ENCODE results near the gene UBR1.

Gene UBR1

DNA sequence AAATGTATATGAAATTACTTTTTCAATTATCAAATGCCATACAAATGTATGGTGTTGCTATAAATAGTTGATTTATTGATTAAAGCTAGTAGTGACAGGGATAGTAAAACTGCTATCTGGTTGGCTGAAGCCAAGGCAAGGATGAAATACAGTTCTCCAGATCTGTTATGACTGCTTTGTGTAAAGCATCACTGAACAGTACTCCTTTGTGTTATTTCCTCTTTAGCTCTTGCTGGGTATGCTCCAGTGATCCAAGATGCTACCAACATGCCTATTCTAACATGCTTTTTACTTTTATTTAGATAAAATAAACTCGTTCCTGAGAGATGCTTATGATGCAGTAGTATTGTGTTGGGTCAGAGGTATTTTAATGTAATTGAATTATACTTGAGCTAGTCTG lies 12.4 kb upstream of the UBR1 start:
- Histone ChIP-seq H3K4me3 (ENCODE audit: low read depth in 1 of 5, low read length in 5 of 5) (no peak overlapping the region), H3K4me1 (ENCODE audit: control insufficient read depth in 5 of 5, insufficient read depth in 5 of 5, low read length in 5 of 5) (peaks cover 0 to 18% (median 15%) of the 10 kb centered on the region in 5 donors), H3K9ac (ENCODE audit: low read length in 5 of 5) (no peak overlapping the region), H3K36me3 (ENCODE audit: control insufficient read depth in 5 of 5, insufficient read depth in 5 of 5, low read length in 5 of 5) (no peaks in the 10 kb centered on the region), H3K27ac (ENCODE audit: low read depth, low read length) (no peak overlapping the region), H3K9me3 (ENCODE audit: control insufficient read depth in 5 of 5, low read length in 5 of 5) (no peaks in the 10 kb centered on the region), H3K27me3 (ENCODE audit: control insufficient read depth in 5 of 5, insufficient read depth in 4 of 5, low read length in 5 of 5) (no peaks in the 10 kb centered on the region)

DNA sequence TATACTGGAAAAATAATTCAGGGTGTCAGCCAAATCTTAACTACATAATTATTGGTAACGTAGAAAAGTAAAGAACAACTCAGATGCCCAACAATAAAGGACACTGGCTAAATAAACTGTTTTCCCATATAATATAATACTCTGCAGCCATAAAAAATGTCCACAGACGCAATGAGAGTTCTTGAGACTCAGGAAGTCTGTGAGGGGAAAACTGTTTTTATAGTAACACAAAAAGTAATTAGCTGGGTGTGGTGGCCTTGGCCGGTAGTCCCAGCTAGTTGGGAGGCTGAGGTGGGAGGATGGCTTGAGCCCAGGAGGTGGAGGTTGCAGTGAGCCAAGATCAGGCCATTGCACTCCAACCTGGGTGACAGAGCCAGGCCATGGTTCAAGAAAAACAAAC lies 5.5 kb upstream of the UBR1 start:
- H3K9me3 ChIP-seq (ENCODE audit: control insufficient read depth in 5 of 5, low read length in 5 of 5), result no peaks in the 10 kb centered on the region
- no peaks in the 10 kb centered on the region for H3K36me3 ChIP-seq (ENCODE audit: control insufficient read depth in 5 of 5, insufficient read depth in 5 of 5, low read length in 5 of 5)
- H3K4me3 ChIP-seq (ENCODE audit: low read depth in 1 of 5, low read length in 5 of 5), result no peak overlapping the region
- no peak overlapping the region for H3K9ac ChIP-seq (ENCODE audit: low read length in 5 of 5)
- no peaks in the 10 kb centered on the region for H3K27me3 ChIP-seq (ENCODE audit: control insufficient read depth in 5 of 5, insufficient read depth in 4 of 5, low read length in 5 of 5)
- H3K27ac ChIP-seq (ENCODE audit: low read depth, low read length), result no peak overlapping the region
- peaks cover 0 to 6% (median 5%) of the 10 kb centered on the region in 5 donors for H3K4me1 ChIP-seq (ENCODE audit: control insufficient read depth in 5 of 5, insufficient read depth in 5 of 5, low read length in 5 of 5)

DNA sequence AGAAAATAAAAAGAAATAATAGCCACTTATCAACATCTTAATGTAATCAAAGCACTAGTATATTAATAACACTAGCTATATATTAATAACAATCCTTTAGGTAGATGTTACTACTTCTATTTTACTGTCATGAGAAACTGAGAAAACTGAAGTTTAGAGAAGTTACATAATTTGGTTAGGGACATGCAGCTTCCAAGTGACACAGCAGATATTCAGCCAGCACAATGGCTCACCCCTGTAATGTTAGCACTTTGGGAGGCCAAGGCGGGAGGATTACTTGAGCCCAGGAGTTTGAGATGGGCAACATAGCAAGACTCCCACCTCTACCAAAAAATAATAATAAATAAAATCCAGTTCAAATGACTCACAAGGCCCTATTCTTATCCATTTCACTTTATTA lies 1.9 kb upstream of the UBR1 start:
- Histone ChIP-seq H3K4me3 (ENCODE audit: low read depth in 1 of 5, low read length in 5 of 5) (no peak overlapping the region), H3K9me3 (ENCODE audit: control insufficient read depth in 5 of 5, low read length in 5 of 5) (no peaks in the 10 kb centered on the region), H3K4me1 (ENCODE audit: control insufficient read depth in 5 of 5, insufficient read depth in 5 of 5, low read length in 5 of 5) (peaks cover 0 to 30% (median 21%) of the 10 kb centered on the region in 5 donors), H3K9ac (ENCODE audit: low read length in 5 of 5) (no peak overlapping the region), H3K36me3 (ENCODE audit: control insufficient read depth in 5 of 5, insufficient read depth in 5 of 5, low read length in 5 of 5) (peaks cover 0 to 3% (median 0%) of the 10 kb centered on the region in 5 donors), H3K27me3 (ENCODE audit: control insufficient read depth in 5 of 5, insufficient read depth in 4 of 5, low read length in 5 of 5) (no peaks in the 10 kb centered on the region), H3K27ac (ENCODE audit: low read depth, low read length) (no peak overlapping the region)

DNA sequence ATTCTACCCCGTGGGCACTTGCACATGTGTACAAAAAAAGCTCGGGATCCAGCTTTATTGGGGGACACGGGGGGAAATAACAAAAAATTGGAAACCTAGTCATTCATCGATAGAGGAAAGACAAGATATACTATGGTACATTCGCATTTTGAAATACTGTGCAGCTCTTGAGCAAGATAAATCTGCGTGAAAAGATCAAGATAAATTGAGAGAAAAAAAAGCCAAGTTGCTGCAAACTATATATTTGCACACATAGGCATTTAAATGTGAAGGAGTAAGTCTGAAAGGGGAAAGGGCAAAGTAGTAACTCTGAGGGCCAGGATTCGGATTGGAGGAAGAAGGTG lies 620 bp upstream of the UBR1 start:
- Histone ChIP-seq H3K27ac (ENCODE audit: low read depth, low read length) (peak overlapping the region; percentile 99), H3K27me3 (ENCODE audit: control insufficient read depth in 5 of 5, insufficient read depth in 4 of 5, low read length in 5 of 5) (no peaks in the 10 kb centered on the region), H3K36me3 (ENCODE audit: control insufficient read depth in 5 of 5, insufficient read depth in 5 of 5, low read length in 5 of 5) (peaks cover 0 to 3% (median 0%) of the 10 kb centered on the region in 5 donors), H3K4me1 (ENCODE audit: control insufficient read depth in 5 of 5, insufficient read depth in 5 of 5, low read length in 5 of 5) (peaks cover 0 to 30% (median 21%) of the 10 kb centered on the region in 5 donors), H3K4me3 (ENCODE audit: low read depth in 1 of 5, low read length in 5 of 5) (peak overlapping the region; percentile 86 to 97 (median 95)), H3K9ac (ENCODE audit: low read length in 5 of 5) (peak overlapping the region; percentile 89 to 95 (median 94)), H3K9me3 (ENCODE audit: control insufficient read depth in 5 of 5, low read length in 5 of 5) (no peaks in the 10 kb centered on the region)

DNA sequence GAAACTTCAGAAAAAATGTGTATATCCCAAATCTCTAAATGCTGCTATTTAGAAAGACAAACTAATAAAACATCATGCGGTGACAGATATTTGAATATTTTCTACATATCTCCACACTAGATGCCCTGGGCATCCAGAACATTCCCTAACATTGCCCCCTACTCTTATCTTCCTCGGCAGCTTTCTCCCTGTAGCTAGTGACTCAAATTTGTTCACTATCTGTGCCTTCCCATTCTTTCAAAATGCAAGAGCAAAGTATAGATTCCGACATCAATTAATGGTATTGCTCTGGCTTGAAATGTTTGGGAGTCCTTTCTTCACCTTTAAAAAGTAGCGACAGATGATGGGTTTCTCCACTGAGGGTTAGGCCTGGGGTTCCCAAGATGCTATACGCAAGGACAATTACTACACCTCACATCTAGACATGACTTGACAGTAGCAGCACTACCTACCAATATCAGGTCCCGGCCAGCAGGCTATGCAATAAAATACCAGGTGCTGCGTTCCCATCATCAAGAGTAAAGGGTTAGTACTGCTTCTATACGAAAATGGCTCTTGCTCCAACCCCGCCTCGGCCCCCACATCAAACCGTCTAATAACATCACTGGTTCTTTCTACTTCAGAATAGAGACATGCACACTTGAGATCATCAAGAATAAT lies 631 bp downstream of the UBR1 start:
- H3K27me3 ChIP-seq (ENCODE audit: control insufficient read depth in 5 of 5, insufficient read depth in 4 of 5, low read length in 5 of 5), result no peaks in the 10 kb centered on the region
- peak overlapping the region; percentile 89 to 95 (median 94) for H3K9ac ChIP-seq (ENCODE audit: low read length in 5 of 5)
- H3K4me1 ChIP-seq (ENCODE audit: control insufficient read depth in 5 of 5, insufficient read depth in 5 of 5, low read length in 5 of 5), result peaks cover 0 to 30% (median 22%) of the 10 kb centered on the region in 5 donors
- no peaks in the 10 kb centered on the region for H3K9me3 ChIP-seq (ENCODE audit: control insufficient read depth in 5 of 5, low read length in 5 of 5)
- peak overlapping the region; percentile 99 for H3K27ac ChIP-seq (ENCODE audit: low read depth, low read length)
- peak overlapping the region; percentile 86 to 97 (median 95) for H3K4me3 ChIP-seq (ENCODE audit: low read depth in 1 of 5, low read length in 5 of 5)
- peaks cover 6 to 14% (median 8%) of the 10 kb centered on the region in 5 donors for H3K36me3 ChIP-seq (ENCODE audit: control insufficient read depth in 5 of 5, insufficient read depth in 5 of 5, low read length in 5 of 5)

DNA sequence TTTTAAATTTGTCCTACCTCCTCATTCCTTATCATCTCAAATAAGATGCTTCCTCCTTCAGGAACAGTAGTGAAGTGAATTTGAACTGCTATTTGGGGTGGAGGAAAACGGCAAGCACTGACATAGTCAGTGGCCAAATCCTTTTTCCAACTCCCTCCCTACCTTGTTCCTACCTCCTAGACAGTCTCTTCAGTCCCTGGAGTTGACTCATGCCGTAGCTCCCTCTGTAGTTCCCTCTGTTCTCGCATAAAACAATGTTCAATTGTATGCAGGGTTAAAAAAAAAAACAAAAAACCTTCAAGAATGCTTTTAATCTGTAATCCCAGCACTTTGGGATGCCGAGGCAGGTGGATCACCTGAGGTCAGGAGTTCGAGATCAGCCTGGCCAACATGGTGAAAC lies 1.4 kb downstream of the UBR1 start:
- Histone ChIP-seq H3K36me3 (ENCODE audit: control insufficient read depth in 5 of 5, insufficient read depth in 5 of 5, low read length in 5 of 5) (peaks cover 6 to 17% (median 10%) of the 10 kb centered on the region in 5 donors), H3K27me3 (ENCODE audit: control insufficient read depth in 5 of 5, insufficient read depth in 4 of 5, low read length in 5 of 5) (no peaks in the 10 kb centered on the region), H3K9me3 (ENCODE audit: control insufficient read depth in 5 of 5, low read length in 5 of 5) (no peaks in the 10 kb centered on the region), H3K4me1 (ENCODE audit: control insufficient read depth in 5 of 5, insufficient read depth in 5 of 5, low read length in 5 of 5) (peaks cover 0 to 30% (median 22%) of the 10 kb centered on the region in 5 donors), H3K9ac (ENCODE audit: low read length in 5 of 5) (peak overlapping the region in 2 of 5 donors; percentile 1 to 3), H3K4me3 (ENCODE audit: low read depth in 1 of 5, low read length in 5 of 5) (peak overlapping the region in 3 of 5 donors; percentile 44 to 96 (median 94)), H3K27ac (ENCODE audit: low read depth, low read length) (no peak overlapping the region)

DNA sequence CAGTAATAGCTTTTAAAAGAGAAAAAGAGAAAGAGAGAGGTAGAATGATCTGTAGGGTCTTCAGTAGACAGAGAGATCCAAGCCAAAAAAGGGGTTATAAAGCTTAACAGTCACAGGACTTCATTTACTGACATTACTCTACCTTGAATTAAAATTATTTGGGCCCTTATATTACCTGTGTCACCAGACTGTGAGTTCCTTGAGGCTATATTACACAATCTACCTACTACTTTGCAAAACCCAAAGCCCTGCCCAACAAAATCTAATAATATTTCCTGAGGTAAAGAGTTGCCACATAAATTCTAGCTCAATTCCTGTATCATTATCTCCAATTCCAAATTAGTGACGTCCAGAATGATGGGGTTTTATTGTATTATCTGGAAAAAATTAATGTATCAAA lies 1.9 kb downstream of the UBR1 start:
- Histone ChIP-seq H3K4me3 (ENCODE audit: low read depth in 1 of 5, low read length in 5 of 5) (no peak overlapping the region), H3K27ac (ENCODE audit: low read depth, low read length) (no peak overlapping the region), H3K27me3 (ENCODE audit: control insufficient read depth in 5 of 5, insufficient read depth in 4 of 5, low read length in 5 of 5) (no peaks in the 10 kb centered on the region), H3K36me3 (ENCODE audit: control insufficient read depth in 5 of 5, insufficient read depth in 5 of 5, low read length in 5 of 5) (peaks cover 6 to 17% (median 10%) of the 10 kb centered on the region in 5 donors), H3K4me1 (ENCODE audit: control insufficient read depth in 5 of 5, insufficient read depth in 5 of 5, low read length in 5 of 5) (peaks cover 0 to 30% (median 22%) of the 10 kb centered on the region in 5 donors), H3K9ac (ENCODE audit: low read length in 5 of 5) (peak overlapping the region in 1 of 5 donors; percentile 3), H3K9me3 (ENCODE audit: control insufficient read depth in 5 of 5, low read length in 5 of 5) (no peaks in the 10 kb centered on the region)

DNA sequence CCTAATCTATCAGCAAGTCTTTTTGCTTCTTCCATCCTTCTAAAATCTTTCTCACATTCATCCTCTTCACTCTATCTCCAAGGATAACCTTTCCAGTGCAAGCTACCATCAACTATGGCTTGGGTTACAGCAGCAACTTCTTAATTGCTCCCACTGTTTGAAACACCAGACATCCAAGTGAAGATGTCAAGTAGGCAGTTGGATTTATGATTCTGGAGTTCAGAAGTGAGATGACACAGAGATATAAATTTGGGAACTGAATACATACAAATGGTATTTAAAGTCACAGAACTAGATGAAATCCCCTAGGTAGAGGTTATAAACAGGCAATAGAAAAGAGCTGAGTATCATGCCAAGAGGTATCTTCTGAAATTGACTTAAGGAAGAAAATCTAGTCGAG lies 3.7 kb downstream of the UBR1 start:
- Histone ChIP-seq H3K4me1 (ENCODE audit: control insufficient read depth in 5 of 5, insufficient read depth in 5 of 5, low read length in 5 of 5) (peaks cover 0 to 30% (median 22%) of the 10 kb centered on the region in 5 donors), H3K36me3 (ENCODE audit: control insufficient read depth in 5 of 5, insufficient read depth in 5 of 5, low read length in 5 of 5) (peaks cover 6 to 17% (median 10%) of the 10 kb centered on the region in 5 donors), H3K27me3 (ENCODE audit: control insufficient read depth in 5 of 5, insufficient read depth in 4 of 5, low read length in 5 of 5) (no peaks in the 10 kb centered on the region), H3K9ac (ENCODE audit: low read length in 5 of 5) (no peak overlapping the region), H3K4me3 (ENCODE audit: low read depth in 1 of 5, low read length in 5 of 5) (no peak overlapping the region), H3K27ac (ENCODE audit: low read depth, low read length) (no peak overlapping the region), H3K9me3 (ENCODE audit: control insufficient read depth in 5 of 5, low read length in 5 of 5) (no peaks in the 10 kb centered on the region)

DNA sequence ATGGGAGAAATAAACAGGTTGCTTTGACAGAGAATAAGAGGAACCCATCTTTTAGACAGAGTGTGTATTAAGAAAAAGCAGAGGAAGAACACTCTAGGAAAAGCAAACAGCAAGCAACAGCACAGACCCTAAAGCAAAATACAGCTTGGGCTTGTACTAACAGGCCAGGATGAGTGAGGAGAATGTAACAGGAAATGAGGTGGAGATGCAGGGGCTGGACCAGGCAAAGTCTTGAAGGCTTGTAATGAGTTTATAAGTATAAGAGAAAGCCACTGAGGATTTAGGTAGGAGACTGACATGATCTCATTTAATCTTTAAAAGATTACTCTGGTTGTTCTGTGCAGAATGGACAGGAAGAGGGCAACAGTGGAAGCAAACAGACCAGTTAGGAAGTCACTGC lies 4.9 kb downstream of the UBR1 start:
- Histone ChIP-seq H3K27me3 (ENCODE audit: control insufficient read depth in 5 of 5, insufficient read depth in 4 of 5, low read length in 5 of 5) (no peaks in the 10 kb centered on the region), H3K27ac (ENCODE audit: low read depth, low read length) (no peak overlapping the region), H3K36me3 (ENCODE audit: control insufficient read depth in 5 of 5, insufficient read depth in 5 of 5, low read length in 5 of 5) (peaks cover 6 to 17% (median 10%) of the 10 kb centered on the region in 5 donors), H3K4me3 (ENCODE audit: low read depth in 1 of 5, low read length in 5 of 5) (no peak overlapping the region), H3K9me3 (ENCODE audit: control insufficient read depth in 5 of 5, low read length in 5 of 5) (no peaks in the 10 kb centered on the region), H3K9ac (ENCODE audit: low read length in 5 of 5) (no peak overlapping the region), H3K4me1 (ENCODE audit: control insufficient read depth in 5 of 5, insufficient read depth in 5 of 5, low read length in 5 of 5) (peaks cover 0 to 28% (median 16%) of the 10 kb centered on the region in 5 donors)

DNA sequence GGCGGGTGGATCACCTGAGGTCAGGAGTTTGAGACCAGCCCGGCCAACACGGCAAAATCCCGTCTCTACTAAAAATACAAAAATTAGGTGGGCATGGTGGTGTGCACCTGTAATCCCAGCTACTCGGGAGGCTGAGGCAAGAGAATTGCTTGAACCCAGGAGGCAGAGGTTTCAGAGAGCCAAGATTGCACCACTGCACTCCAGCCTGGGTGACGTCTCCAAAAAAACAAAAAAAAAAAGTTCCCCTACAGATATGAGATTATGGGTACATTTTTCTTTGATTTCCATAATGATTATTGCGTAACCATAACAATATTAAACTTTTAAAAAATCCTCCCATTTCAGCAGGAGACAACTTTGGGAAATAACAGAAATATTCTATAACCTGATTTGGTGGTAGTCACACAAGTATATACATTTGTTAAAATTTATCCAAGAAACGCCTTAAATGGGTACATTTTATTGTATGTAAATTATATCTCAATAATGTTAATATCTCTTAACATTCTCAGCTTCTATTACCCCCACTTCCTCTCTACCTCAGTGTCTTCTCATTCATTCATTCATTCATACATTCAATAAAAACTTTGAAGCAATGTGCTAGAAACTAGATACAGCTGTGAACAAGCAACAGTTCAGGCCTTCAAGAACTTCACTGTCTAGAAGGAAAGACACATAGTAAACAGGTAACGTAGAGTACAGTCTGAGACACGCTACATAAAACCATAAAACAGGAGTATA lies 6.6 kb downstream of the UBR1 start:
- H3K9ac ChIP-seq (ENCODE audit: low read length in 5 of 5), result no peak overlapping the region
- peaks cover 6 to 17% (median 10%) of the 10 kb centered on the region in 5 donors for H3K36me3 ChIP-seq (ENCODE audit: control insufficient read depth in 5 of 5, insufficient read depth in 5 of 5, low read length in 5 of 5)
- H3K4me3 ChIP-seq (ENCODE audit: low read depth in 1 of 5, low read length in 5 of 5), result no peak overlapping the region
- H3K9me3 ChIP-seq (ENCODE audit: control insufficient read depth in 5 of 5, low read length in 5 of 5), result no peaks in the 10 kb centered on the region
- no peaks in the 10 kb centered on the region for H3K27me3 ChIP-seq (ENCODE audit: control insufficient read depth in 5 of 5, insufficient read depth in 4 of 5, low read length in 5 of 5)
- peaks cover 0 to 22% (median 12%) of the 10 kb centered on the region in 5 donors for H3K4me1 ChIP-seq (ENCODE audit: control insufficient read depth in 5 of 5, insufficient read depth in 5 of 5, low read length in 5 of 5)
- H3K27ac ChIP-seq (ENCODE audit: low read depth, low read length), result no peak overlapping the region

Data from subcutaneous abdominal adipose tissue (tissue), 5 donors.